IgD-negative memory B cell (primary cell): ENCODE measurements around the gene ATP5MK. TPM values are rescaled to one million over a fixed set of nuclear protein-coding genes. Genes with fewer than 3 reads are reported as not detected.
"Not testable (repeated sequence)": the region's sequence is repeated elsewhere in the genome, so short reads cannot be mapped to it uniquely, and the experiment has no call there.

ENCODE experiments used
- H3K27ac Mint-ChIP-seq, 3 donors: one replicate each; pipeline ENCODE4 v1.8.0; 2020 to 2022; ENCODE audit warnings: mild to moderate bottlenecking in 3 of 3, mixed read lengths in 3 of 3, moderate library complexity in 1 of 3
- H3K27me3 Mint-ChIP-seq: one replicate; pipeline ENCODE4 v1.8.0; 2021; ENCODE audit warnings: mixed read lengths
- H3K36me3 Mint-ChIP-seq: one replicate; pipeline ENCODE4 v1.8.0; 2020; ENCODE audit warnings: mild to moderate bottlenecking, mixed read lengths
- H3K4me1 Mint-ChIP-seq, 3 donors: one replicate each; pipeline ENCODE4 v1.8.0; 2020 to 2022; ENCODE audit warnings: mixed read lengths in 3 of 3, mild to moderate bottlenecking in 1 of 3
- H3K4me3 Mint-ChIP-seq, 4 donors: one replicate each; pipeline ENCODE4 v1.8.0; 2020 to 2022; ENCODE audit warnings: mild to moderate bottlenecking in 4 of 4, mixed read lengths in 4 of 4, moderate library complexity in 3 of 4
- H3K9me3 Mint-ChIP-seq, 3 donors: one replicate each; pipeline ENCODE4 v1.8.0; 2020 to 2021; ENCODE audit warnings: mixed read lengths in 3 of 3, mild to moderate bottlenecking in 1 of 3
- polyA plus RNA-seq: library from polyadenylated mRNA; unstranded; fragments of 300-500 nt; fragmentation: Illumina TruSeq; gene quantifications from one replicate; pipeline ENCODE4 v1.2.3, GENCODE V29; 2021

ATP5MK gene
- polyA plus RNA-seq, 1 donor from 2014 or later, result 353 TPM

- H3K36me3 Mint-ChIP-seq, H3K4me3 Mint-ChIP-seq, H3K9me3 Mint-ChIP-seq, H3K4me1 Mint-ChIP-seq, H3K27ac Mint-ChIP-seq, H3K27me3 Mint-ChIP-seq: not testable (repeated sequence)
These were observed 35.5 kb downstream of the ATP5MK start for GRCh38 chr10:103360791-103361190.

DNA sequence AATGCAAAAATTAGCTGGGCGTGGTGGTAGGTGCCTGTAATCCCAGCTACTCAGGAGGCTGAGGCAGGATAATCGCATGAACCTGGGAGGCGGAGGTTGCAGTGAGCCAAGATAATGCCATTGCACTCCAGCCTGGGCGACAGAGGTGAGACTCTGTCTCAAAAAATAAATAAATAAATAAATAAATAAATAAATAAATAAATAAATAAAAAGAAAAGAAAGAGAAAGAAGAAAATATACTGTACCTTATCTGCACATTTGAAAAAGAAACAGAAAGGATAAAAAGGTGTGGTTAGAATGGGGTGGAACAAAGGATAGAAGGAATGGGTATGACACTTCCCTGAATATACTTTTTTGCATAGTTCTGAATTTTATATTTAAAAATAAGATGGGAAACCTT lies 36.8 kb downstream of the ATP5MK start:
- H3K4me3 Mint-ChIP-seq, H3K27me3 Mint-ChIP-seq, H3K9me3 Mint-ChIP-seq, H3K36me3 Mint-ChIP-seq, H3K4me1 Mint-ChIP-seq, H3K27ac Mint-ChIP-seq: not testable (repeated sequence)

- no peaks in the 10 kb centered on the region for H3K27me3 Mint-ChIP-seq
- no peak overlapping the region for H3K27ac Mint-ChIP-seq
- peaks cover 0 to 3% (median 0%) of the 10 kb centered on the region in 3 donors for H3K4me1 Mint-ChIP-seq
- H3K36me3 Mint-ChIP-seq, result peaks cover 2% of the 10 kb centered on the region
- H3K9me3 Mint-ChIP-seq, result no peaks in the 10 kb centered on the region
- H3K4me3 Mint-ChIP-seq, result no peak overlapping the region
These were observed 40.2 kb downstream of the ATP5MK start for GRCh38 chr10:103355906-103356599.

DNA sequence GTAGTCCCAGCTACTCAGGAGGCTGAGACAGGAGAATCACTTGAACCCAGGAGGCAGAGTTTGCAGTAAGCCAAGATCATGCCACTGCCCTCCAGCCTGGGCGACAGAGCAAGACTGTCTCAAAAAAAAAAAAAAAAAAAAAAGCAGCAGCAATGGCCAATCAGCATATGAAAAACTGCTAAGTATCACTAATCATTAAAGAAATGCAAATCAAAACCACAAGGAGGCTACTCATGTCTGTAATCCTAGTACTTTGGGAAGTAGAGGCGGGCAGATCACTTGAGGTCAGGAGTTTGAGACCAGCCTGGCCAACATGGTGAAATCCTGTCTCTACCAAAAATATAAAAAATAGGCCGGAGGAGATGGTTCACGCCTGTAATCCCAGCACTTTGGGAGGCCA lies 41.7 kb downstream of the ATP5MK start:
- H3K9me3 Mint-ChIP-seq, H3K27me3 Mint-ChIP-seq, H3K36me3 Mint-ChIP-seq, H3K4me3 Mint-ChIP-seq, H3K27ac Mint-ChIP-seq, H3K4me1 Mint-ChIP-seq: not testable (repeated sequence)

DNA sequence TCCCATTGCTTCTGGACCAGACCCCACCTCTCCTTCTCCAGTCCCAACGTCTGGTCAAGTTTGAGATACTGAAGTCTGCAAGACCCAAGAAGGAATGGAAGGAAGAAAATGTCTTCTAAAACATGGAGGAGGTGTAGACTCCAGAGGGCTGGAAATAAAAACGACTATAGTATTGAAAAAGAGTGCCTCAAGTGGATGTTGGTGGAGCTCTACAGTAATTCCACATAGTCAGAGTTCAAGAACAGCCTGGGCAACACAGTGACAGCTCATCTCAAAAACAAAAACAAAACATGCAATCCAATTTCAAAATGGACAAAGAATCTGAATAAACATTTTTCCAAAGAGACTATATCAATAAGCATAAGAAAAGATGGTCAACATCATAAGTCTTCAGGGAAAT lies 43.0 kb downstream of the ATP5MK start:
- peak overlapping the region in 1 of 4 donors; percentile 55 for H3K4me3 Mint-ChIP-seq
- no peaks in the 10 kb centered on the region for H3K27me3 Mint-ChIP-seq
- H3K36me3 Mint-ChIP-seq, result peaks cover 2% of the 10 kb centered on the region
- no peaks in the 10 kb centered on the region for H3K9me3 Mint-ChIP-seq
- H3K4me1 Mint-ChIP-seq, result peaks cover 2 to 9% (median 5%) of the 10 kb centered on the region in 3 donors
- H3K27ac Mint-ChIP-seq, result no peak overlapping the region

- H3K4me1 Mint-ChIP-seq, result peaks cover 2 to 9% (median 5%) of the 10 kb centered on the region in 3 donors
- H3K27me3 Mint-ChIP-seq, result no peaks in the 10 kb centered on the region
- no peaks in the 10 kb centered on the region for H3K36me3 Mint-ChIP-seq
- peak within 1 kb of the TSS; percentile 84 to 95 (median 92) for H3K4me3 Mint-ChIP-seq
- peak within 1 kb of the TSS; percentile 9 to 73 (median 39) for H3K27ac Mint-ChIP-seq
- H3K9me3 Mint-ChIP-seq, result no peaks in the 10 kb centered on the region
These were observed 45.6 kb downstream of the ATP5MK start, which contains the start of gene PCGF6 for GRCh38 chr10:103350517-103351260. TSS of gene PCGF6 (minus strand) at chr10:103351140. CDS start at chr10:103351066, 74 bp downstream.

GRCh38 chr10:103350175-103350516 lies 46.1 kb downstream of the ATP5MK start:
- no peaks in the 10 kb centered on the region for H3K9me3 Mint-ChIP-seq
- H3K27ac Mint-ChIP-seq, result peak overlapping the region in 1 of 3 donors; percentile 56
- H3K4me1 Mint-ChIP-seq, result peaks cover 2 to 9% (median 5%) of the 10 kb centered on the region in 3 donors
- H3K4me3 Mint-ChIP-seq, result peak overlapping the region; percentile 77 to 95 (median 92)
- no peaks in the 10 kb centered on the region for H3K27me3 Mint-ChIP-seq
- H3K36me3 Mint-ChIP-seq, result no peaks in the 10 kb centered on the region

Other genes with a start within 250 kb of the ATP5MK start
- gene NT5C2, start 203.2 kb downstream of the ATP5MK start, polyA plus RNA-seq, result 50.1 TPM
- not detected for gene RPEL1, start 150.6 kb downstream of the ATP5MK start, polyA plus RNA-seq
- gene INA, start 119.3 kb downstream of the ATP5MK start, polyA plus RNA-seq, result not detected
- gene PCGF6, start 45.3 kb downstream of the ATP5MK start, polyA plus RNA-seq, result 9.1 TPM
- gene TAF5, start 28.5 kb downstream of the ATP5MK start, polyA plus RNA-seq, result 2.3 TPM
- gene PDCD11, start 151 bp upstream of the ATP5MK start, polyA plus RNA-seq, result 13.5 TPM
- 35.0 TPM for gene CALHM2, start 55.9 kb upstream of the ATP5MK start, polyA plus RNA-seq
- gene CALHM1, start 62.4 kb upstream of the ATP5MK start, polyA plus RNA-seq, result 1.4 TPM
- not detected for gene CALHM3, start 82.8 kb upstream of the ATP5MK start, polyA plus RNA-seq
- gene NEURL1, start 97.2 kb upstream of the ATP5MK start, polyA plus RNA-seq, result 0.35 TPM